HFFc6 (cell line): ENCODE data around the gene PREX1. TPM values are rescaled to one million over a fixed set of nuclear protein-coding genes. Genes with fewer than 3 reads are reported as not detected.
"Not testable (repeated sequence)": the region's sequence is repeated elsewhere in the genome, so short reads cannot be mapped to it uniquely, and the experiment has no call there.

ENCODE experiments used
- DNase-seq: peaks from one replicate; pipeline ENCODE4 v3.0.0-alpha.2; 2018
- H3K27ac Mint-ChIP-seq: 2 replicates; pipeline ENCODE4 v1.8.0; 2020; ENCODE audit warnings: mild to moderate bottlenecking, mixed read lengths
- H3K27me3 Mint-ChIP-seq: 2 replicates; pipeline ENCODE4 v1.8.0; 2021; ENCODE audit warnings: mild to moderate bottlenecking, moderate library complexity, mixed read lengths; ENCODE audit not compliant: insufficient read depth
- H3K36me3 Mint-ChIP-seq: 2 replicates; pipeline ENCODE4 v1.8.0; 2021; ENCODE audit warnings: low read depth, mixed read lengths
- H3K4me1 Mint-ChIP-seq: 2 replicates; pipeline ENCODE4 v1.8.0; 2020; ENCODE audit warnings: low read depth, mixed read lengths
- H3K4me3 Mint-ChIP-seq: 2 replicates; pipeline ENCODE4 v1.8.0; 2020; ENCODE audit warnings: mild to moderate bottlenecking, moderate library complexity, mixed read lengths
- H3K9me3 Mint-ChIP-seq: 2 replicates; pipeline ENCODE4 v1.8.0; 2020; ENCODE audit warnings: mild to moderate bottlenecking, mixed read lengths
- CTCF ChIP-seq: fragments of 200-600 bp; sonication (generic); IDR thresholded peaks from 2 replicates; pipeline ENCODE4 v1.5.0; 2021; ENCODE audit warnings: antibody characterized with exemption, mild to moderate bottlenecking
- total RNA-seq, 6 experiments: library from RNA; stranded (reverse); fragmentation: NEBNext Ultra II Directional; extraction: Animal tissue kit (Norgen Biotek cat#: 25700); gene quantifications; 2 replicates in 1 of 6; 3 replicates in 5 of 6; pipeline ENCODE4 v1.2.3, GENCODE V29; 2021

Gene PREX1
- total RNA-seq, 6 experiments from 2014 or later, result 1.8 to 4.1 (median 2.8) TPM

GRCh38 chr20:48776306-48776705, 51.5 kb downstream of the PREX1 start:
- Mint-ChIP-seq H3K9me3 (peaks cover 4% of the 10 kb centered on the region; the same call in 1 of the 2 replicates), H3K4me1 (peaks cover 18% of the 10 kb centered on the region), H3K4me3 (no peak overlapping the region), H3K27me3 (peaks cover 5% of the 10 kb centered on the region), H3K36me3 (peaks cover 5% of the 10 kb centered on the region; the same call in 1 of the 2 replicates), H3K27ac (peak overlapping the region; percentile 53)
- TF ChIP-seq CTCF, result no peak
- DNase-seq, result peak; percentile 53

GRCh38 chr20:48775545-48775944, 52.3 kb downstream of the PREX1 start:
- peaks cover 20% of the 10 kb centered on the region for H3K4me1 Mint-ChIP-seq
- not testable (repeated sequence) for H3K4me3 Mint-ChIP-seq, H3K36me3 Mint-ChIP-seq, H3K27me3 Mint-ChIP-seq, H3K9me3 Mint-ChIP-seq, DNase-seq, H3K27ac Mint-ChIP-seq

GRCh38 chr20:48774696-48775095, 53.1 kb downstream of the PREX1 start:
- Mint-ChIP-seq H3K9me3 (peaks cover 4% of the 10 kb centered on the region; the same call in 1 of the 2 replicates), H3K4me1 (peaks cover 20% of the 10 kb centered on the region), H3K4me3 (no peak overlapping the region), H3K27ac (no peak overlapping the region), H3K27me3 (peaks cover 7% of the 10 kb centered on the region), H3K36me3 (peaks cover 4% of the 10 kb centered on the region; the same call in 1 of the 2 replicates)
- no peak for DNase-seq
- no peak for TF ChIP-seq CTCF

- Mint-ChIP-seq H3K9me3 (peaks cover 4% of the 10 kb centered on the region; the same call in 1 of the 2 replicates), H3K27ac (no peak overlapping the region), H3K27me3 (peaks cover 6% of the 10 kb centered on the region), H3K4me1 (peaks cover 20% of the 10 kb centered on the region), H3K4me3 (no peak overlapping the region), H3K36me3 (no peaks in the 10 kb centered on the region)
- DNase-seq, result no peak
- TF ChIP-seq CTCF, result no peak
These were observed 53.9 kb downstream of the PREX1 start for GRCh38 chr20:48773837-48774418.

- Mint-ChIP-seq H3K4me1 (peaks cover 20% of the 10 kb centered on the region), H3K27me3 (peaks cover 11% of the 10 kb centered on the region), H3K4me3 (no peak overlapping the region), H3K9me3 (peaks cover 4% of the 10 kb centered on the region; the same call in 1 of the 2 replicates), H3K36me3 (no peaks in the 10 kb centered on the region), H3K27ac (no peak overlapping the region)
- DNase-seq, result no peak
- no peak for TF ChIP-seq CTCF
These were observed 55.4 kb downstream of the PREX1 start for GRCh38 chr20:48772183-48772976.

GRCh38 chr20:48771542-48771941, 56.3 kb downstream of the PREX1 start:
- H3K4me1 Mint-ChIP-seq, result peaks cover 17% of the 10 kb centered on the region
- no peak for TF ChIP-seq CTCF
- peak; percentile 61 for DNase-seq
- no peak overlapping the region for H3K4me3 Mint-ChIP-seq
- no peak overlapping the region for H3K27ac Mint-ChIP-seq
- peaks cover 11% of the 10 kb centered on the region for H3K27me3 Mint-ChIP-seq
- H3K36me3 Mint-ChIP-seq, result no peaks in the 10 kb centered on the region
- peaks cover 4% of the 10 kb centered on the region; the same call in 1 of the 2 replicates for H3K9me3 Mint-ChIP-seq
